Measurements from ENCODE around the gene BLACAT1. TPM values are rescaled to one million over a fixed set of nuclear protein-coding genes. Genes with fewer than 3 reads are reported as not detected.

BLACAT1 gene
- total RNA-seq = 1 to 10 TPM in 1 of 2 donors, not detected in 1; 6.8 TPM

- TF ChIP-seq POLR2AphosphoS5 (IDR thresholded peaks at IDR 0.05) = no peak
- TF ChIP-seq POLR2A (IDR thresholded peaks at IDR 0.05) = no peak
- TF ChIP-seq, protein P1, sequence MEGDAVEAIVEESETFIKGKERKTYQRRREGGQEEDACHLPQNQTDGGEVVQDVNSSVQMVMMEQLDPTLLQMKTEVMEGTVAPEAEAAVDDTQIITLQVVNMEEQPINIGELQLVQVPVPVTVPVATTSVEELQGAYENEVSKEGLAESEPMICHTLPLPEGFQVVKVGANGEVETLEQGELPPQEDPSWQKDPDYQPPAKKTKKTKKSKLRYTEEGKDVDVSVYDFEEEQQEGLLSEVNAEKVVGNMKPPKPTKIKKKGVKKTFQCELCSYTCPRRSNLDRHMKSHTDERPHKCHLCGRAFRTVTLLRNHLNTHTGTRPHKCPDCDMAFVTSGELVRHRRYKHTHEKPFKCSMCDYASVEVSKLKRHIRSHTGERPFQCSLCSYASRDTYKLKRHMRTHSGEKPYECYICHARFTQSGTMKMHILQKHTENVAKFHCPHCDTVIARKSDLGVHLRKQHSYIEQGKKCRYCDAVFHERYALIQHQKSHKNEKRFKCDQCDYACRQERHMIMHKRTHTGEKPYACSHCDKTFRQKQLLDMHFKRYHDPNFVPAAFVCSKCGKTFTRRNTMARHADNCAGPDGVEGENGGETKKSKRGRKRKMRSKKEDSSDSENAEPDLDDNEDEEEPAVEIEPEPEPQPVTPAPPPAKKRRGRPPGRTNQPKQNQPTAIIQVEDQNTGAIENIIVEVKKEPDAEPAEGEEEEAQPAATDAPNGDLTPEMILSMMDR (IDR thresholded peaks at IDR 0.05) = no peak
- no peaks in the 10 kb centered on the region for H3K36me3 ChIP-seq
- 5% methylated on average over 44 of the region's 53 CpGs for WGBS
- peaks cover 8% of the 10 kb centered on the region for H3K4me1 ChIP-seq (replicated peaks)
- H3K4me3 ChIP-seq = peak within 1 kb of the TSS in 1 of 2 donors; percentile 7
- H3K27ac ChIP-seq = no peak within 1 kb of the TSS
- peaks cover 44% of the 10 kb centered on the region for H3K27me3 ChIP-seq (replicated peaks; ENCODE audit: insufficient read depth)
- DNase-seq (ENCODE audit: low spot score) = no peak
- intact Hi-C loops (cut with DNase I) = no loop called here
- no peaks in the 10 kb centered on the region for H3K9me3 ChIP-seq
These were observed at the start of gene BLACAT1 for GRCh38 chr1:205455581-205456382. TSS of gene BLACAT1 (minus strand) at chr1:205456045.

- TF ChIP-seq POLR2AphosphoS5 (IDR thresholded peaks at IDR 0.05) = no peak
- no peak for TF ChIP-seq POLR2A (IDR thresholded peaks at IDR 0.05)
- TF ChIP-seq, protein P1 (IDR thresholded peaks at IDR 0.05) = no peak
- H3K36me3 ChIP-seq = no peaks in the 10 kb centered on the region
- peak overlapping the region; percentile 27 to 55 for H3K27ac ChIP-seq
- H3K4me3 ChIP-seq = peak overlapping the region; percentile 38 to 49
- H3K27me3 ChIP-seq (replicated peaks; ENCODE audit: insufficient read depth) = no peaks in the 10 kb centered on the region
- intact Hi-C loops (cut with DNase I) = no loop called here
- WGBS = 8% methylated on average over 18 of the region's 18 CpGs
- no peaks in the 10 kb centered on the region for H3K4me1 ChIP-seq (replicated peaks)
- DNase-seq (ENCODE audit: low spot score) = no peak
- H3K9me3 ChIP-seq = no peaks in the 10 kb centered on the region
These were observed 49.4 kb upstream of the BLACAT1 start for GRCh38 chr1:205505076-205505729.

DNA sequence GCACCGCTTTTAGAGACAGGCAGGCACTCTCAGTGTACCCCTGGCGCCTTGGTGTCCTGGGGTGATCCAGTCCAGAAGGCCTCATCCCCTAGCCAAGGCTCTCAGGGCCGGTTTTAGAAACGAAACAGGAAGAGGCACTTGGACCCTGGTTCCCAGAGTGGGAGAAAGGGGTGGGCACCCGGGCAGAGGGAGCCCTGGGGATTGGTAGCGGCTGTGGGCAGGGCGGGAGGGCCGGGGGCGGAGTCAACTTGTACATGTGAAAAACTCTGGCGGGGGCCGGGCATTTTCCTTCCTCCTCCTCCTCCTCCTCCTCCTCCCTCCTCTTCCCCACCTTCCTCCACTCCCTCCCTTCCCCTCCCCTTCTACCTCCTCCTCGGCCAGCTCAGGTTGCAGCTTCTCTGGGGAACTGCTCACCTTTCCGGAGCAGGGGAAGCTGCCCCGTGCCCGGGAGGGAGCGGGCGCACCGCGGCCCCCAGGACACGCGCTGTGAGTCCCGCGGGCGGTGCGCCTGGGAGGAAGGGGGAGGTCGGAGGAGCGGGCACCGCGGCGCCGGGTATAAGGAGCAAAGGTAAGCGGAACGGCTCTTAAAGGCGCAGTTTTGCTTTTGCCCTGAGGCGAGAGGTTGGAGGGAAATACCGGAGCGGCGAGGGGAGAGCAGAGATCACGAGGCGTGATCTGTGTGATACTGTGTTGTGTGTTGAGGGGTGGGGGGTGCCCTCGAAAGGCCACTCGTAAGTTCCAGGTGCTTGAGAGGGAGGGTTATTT lies 48.6 kb upstream of the BLACAT1 start, which contains the start of gene CDK18:
Gene CDK18, plus strand, starts transcription at position 359 of the 765 bp plus-strand sequence. CDS start 18,499 bp downstream, outside the sequence.
- intact Hi-C loops (cut with DNase I) = no loop called here
- Histone ChIP-seq H3K27me3 (replicated peaks; ENCODE audit: insufficient read depth) (no peaks in the 10 kb centered on the region), H3K27ac (peak within 1 kb of the TSS; percentile 27 to 55), H3K4me1 (replicated peaks) (no peaks in the 10 kb centered on the region), H3K4me3 (peak within 1 kb of the TSS; percentile 38 to 49), H3K36me3 (no peaks in the 10 kb centered on the region), H3K9me3 (no peaks in the 10 kb centered on the region)
- TF ChIP-seq POLR2AphosphoS5 (IDR thresholded peaks at IDR 0.05) = peak; percentile 15
- TF ChIP-seq, protein P1 (IDR thresholded peaks at IDR 0.05) = peak in 1 of 4 experiments; percentile 5
- peak; percentile 87 for TF ChIP-seq POLR2A (IDR thresholded peaks at IDR 0.05)
- WGBS = 4% methylated on average over 41 of the region's 42 CpGs
- peak; percentile 86 for DNase-seq (ENCODE audit: low spot score)

DNA sequence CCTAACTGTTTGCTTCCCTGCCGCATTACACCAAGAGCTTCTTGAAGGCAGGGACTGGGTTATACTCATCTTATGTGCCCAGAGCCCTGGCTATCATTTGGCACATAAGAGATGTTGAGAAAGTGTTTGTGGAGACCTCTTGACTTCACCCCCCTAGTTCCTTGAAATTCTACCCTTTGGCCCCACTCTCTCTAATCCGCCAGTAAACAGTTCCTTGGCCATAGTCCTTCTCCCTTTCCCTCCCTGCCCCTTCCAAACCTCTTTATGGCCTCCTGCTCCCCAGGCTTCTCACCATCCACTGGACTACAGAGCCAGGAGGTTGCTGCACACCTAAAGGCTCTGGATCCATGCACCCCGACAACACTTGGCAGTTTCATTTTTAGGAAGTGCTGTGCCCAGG lies 47.1 kb upstream of the BLACAT1 start:
- Histone ChIP-seq H3K36me3 (no peaks in the 10 kb centered on the region), H3K27me3 (replicated peaks; ENCODE audit: insufficient read depth) (no peaks in the 10 kb centered on the region), H3K4me1 (replicated peaks) (no peaks in the 10 kb centered on the region), H3K9me3 (no peaks in the 10 kb centered on the region), H3K4me3 (no peak overlapping the region), H3K27ac (no peak overlapping the region)
- intact Hi-C loops (cut with DNase I) = no loop called here
- TF ChIP-seq POLR2AphosphoS5 (IDR thresholded peaks at IDR 0.05) (no peak), POLR2A (IDR thresholded peaks at IDR 0.05) (no peak)
- TF ChIP-seq, protein P1 (IDR thresholded peaks at IDR 0.05) = no peak
- no peak for DNase-seq (ENCODE audit: low spot score)
- WGBS = 69% methylated on average over 3 of the region's 3 CpGs

Measured in prostate gland (tissue), 2 donors.